Activated CD8-positive, alpha-beta T cell treated with anti-CD3 and anti-CD28 coated beads, Interleukin-2, amount 10 ng/mL, durations not matched to agents 7 days and 5 days (primary cell): Measurements from ENCODE around the gene ODF4. TPM values are rescaled to one million over a fixed set of nuclear protein-coding genes. Genes with fewer than 3 reads are reported as not detected.

Experiments
- total RNA-seq, 2 experiments: library from RNA; stranded (reverse); gene quantifications; one replicate each; pipeline ENCODE4 v1.2.3, GENCODE V29; 2021

The ODF4 gene
- total RNA-seq, 2 experiments from 2014 or later, result not detected

Other genes with a start within 250 kb of the ODF4 start
- gene ALOXE3, start 221.3 kb upstream of the ODF4 start, total RNA-seq, result not detected
- gene HES7, start 215.7 kb upstream of the ODF4 start, total RNA-seq, result under 1 TPM in 1 of 2 experiments, not detected in 1; 0.29 TPM
- gene PER1, start 187.4 kb upstream of the ODF4 start, total RNA-seq, result 10 to 100 TPM; 35.0 to 38.1 TPM
- 10 to 100 TPM; 56.3 to 56.7 TPM for gene VAMP2, start 176.9 kb upstream of the ODF4 start, total RNA-seq
- gene TMEM107, start 163.5 kb upstream of the ODF4 start, total RNA-seq, result 10 to 100 TPM; 39.6 to 44.1 TPM
- gene BORCS6, start 149.7 kb upstream of the ODF4 start, total RNA-seq, result 10 to 100 TPM; 12.7 TPM
- 100 to 1,000 TPM; 182 to 210 TPM for gene AURKB, start 129.3 kb upstream of the ODF4 start, total RNA-seq
- 100 to 1,000 TPM in 1 of 2 experiments, 10 to 100 TPM in 1; 94.8 to 102 TPM for gene CTC1, start 91.8 kb upstream of the ODF4 start, total RNA-seq
- 10 to 100 TPM; 78.3 to 80.2 TPM for gene PFAS, start 90.6 kb upstream of the ODF4 start, total RNA-seq
- gene RANGRF, start 51.2 kb upstream of the ODF4 start, total RNA-seq, result 10 to 100 TPM; 49.8 to 55.6 TPM
- 1 to 10 TPM; 8.7 to 9.5 TPM for gene SLC25A35, start 44.4 kb upstream of the ODF4 start, total RNA-seq
- gene ARHGEF15, start 29.6 kb upstream of the ODF4 start, total RNA-seq, result not detected
- 1,000 to 10,000 TPM; 1,633 to 1,747 TPM for gene RPL26, start 43.4 kb downstream of the ODF4 start, total RNA-seq
- under 1 TPM; 0.24 to 0.29 TPM for gene RNF222, start 58.0 kb downstream of the ODF4 start, total RNA-seq
- gene NDEL1, start 96.0 kb downstream of the ODF4 start, total RNA-seq, result 10 to 100 TPM; 48.1 to 52.5 TPM